ENCODE measurements around the gene FBXW7.
A peak's percentile ranks its signal among the peaks of the same experiment; 100 is the strongest.

FBXW7 gene

DNA sequence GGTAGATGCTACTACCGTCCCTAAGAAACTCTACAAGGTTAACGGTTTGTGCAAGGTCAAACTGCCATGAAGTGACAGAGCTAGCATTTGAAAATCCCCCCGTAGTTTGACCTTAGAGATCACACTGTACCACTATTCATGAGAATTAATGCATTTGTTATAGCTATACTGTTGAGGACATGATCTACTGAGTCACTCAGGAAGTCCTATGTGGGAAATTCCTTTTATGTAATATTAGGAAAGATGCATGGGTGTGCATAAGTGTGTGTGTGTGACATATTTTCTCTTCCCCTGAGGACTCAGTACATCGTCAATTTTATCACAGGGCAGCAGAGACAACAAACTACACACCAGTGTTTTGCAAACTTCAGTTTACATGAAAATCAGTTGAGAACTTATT is 141.1 kb downstream of the FBXW7 start:
- no peak for ATAC-seq
- TF ChIP-seq POU6F1 (CRISPR knock-in tag; IDR thresholded peaks at IDR 0.05; ENCODE audit: borderline replicate concordance, low read depth), result no peak

- TF ChIP-seq ESRRG (CRISPR knock-in tag; IDR thresholded peaks at IDR 0.05) (no peak), RARB (CRISPR knock-in tag; IDR thresholded peaks at IDR 0.05) (no peak), ZC3H10 (CRISPR knock-in tag; IDR thresholded peaks at IDR 0.05) (no peak), ZFP30 (CRISPR knock-in tag; IDR thresholded peaks at IDR 0.05) (no peak), ARNTL (CRISPR knock-in tag; IDR thresholded peaks at IDR 0.05; ENCODE audit: borderline replicate concordance, low read depth) (no peak), POU6F1 (CRISPR knock-in tag; IDR thresholded peaks at IDR 0.05; ENCODE audit: borderline replicate concordance, low read depth) (no peak), CSDC2 (CRISPR knock-in tag; IDR thresholded peaks at IDR 0.05) (no peak), TCF4 (CRISPR knock-in tag; IDR thresholded peaks at IDR 0.05; ENCODE audit: borderline replicate concordance) (no peak), TOX (CRISPR knock-in tag; IDR thresholded peaks at IDR 0.05; ENCODE audit: borderline replicate concordance) (no peak), ISL1 (CRISPR knock-in tag; IDR thresholded peaks at IDR 0.05) (no peak)
- ATAC-seq, result no peak
Observed at GRCh38 chr4:152392079-152392478, 143.8 kb downstream of the FBXW7 start.

DNA sequence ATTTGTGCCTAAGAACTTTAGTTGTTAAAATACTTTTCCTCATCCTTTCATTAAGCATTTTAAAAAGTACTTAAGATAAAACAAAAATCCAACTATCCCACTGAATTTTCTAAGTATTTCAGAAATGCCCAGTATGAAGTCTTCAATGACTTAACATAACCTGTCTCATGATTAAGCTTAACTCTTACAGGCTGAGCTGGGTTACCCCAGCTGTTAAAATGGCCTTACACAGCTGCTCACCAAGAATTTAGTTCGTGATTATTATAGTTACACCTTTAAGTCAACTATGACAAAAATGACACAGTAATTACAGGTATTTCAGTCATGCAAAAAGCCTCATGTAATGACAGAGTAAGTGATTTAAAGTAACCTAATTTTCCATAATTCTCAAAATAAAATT is 145.7 kb downstream of the FBXW7 start:
- TF ChIP-seq, protein P1, sequence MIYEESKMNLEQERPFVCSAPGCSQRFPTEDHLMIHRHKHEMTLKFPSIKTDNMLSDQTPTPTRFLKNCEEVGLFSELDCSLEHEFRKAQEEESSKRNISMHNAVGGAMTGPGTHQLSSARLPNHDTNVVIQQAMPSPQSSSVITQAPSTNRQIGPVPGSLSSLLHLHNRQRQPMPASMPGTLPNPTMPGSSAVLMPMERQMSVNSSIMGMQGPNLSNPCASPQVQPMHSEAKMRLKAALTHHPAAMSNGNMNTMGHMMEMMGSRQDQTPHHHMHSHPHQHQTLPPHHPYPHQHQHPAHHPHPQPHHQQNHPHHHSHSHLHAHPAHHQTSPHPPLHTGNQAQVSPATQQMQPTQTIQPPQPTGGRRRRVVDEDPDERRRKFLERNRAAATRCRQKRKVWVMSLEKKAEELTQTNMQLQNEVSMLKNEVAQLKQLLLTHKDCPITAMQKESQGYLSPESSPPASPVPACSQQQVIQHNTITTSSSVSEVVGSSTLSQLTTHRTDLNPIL (CRISPR knock-in tag; IDR thresholded peaks at IDR 0.05; ENCODE audit: low read depth), result no peak
- TF ChIP-seq BACH2 (CRISPR knock-in tag; IDR thresholded peaks at IDR 0.05; ENCODE audit: borderline replicate concordance) (no peak), ZNF565 (CRISPR knock-in tag; conservative IDR thresholded peaks at IDR 0.05; ENCODE audit: low read depth) (no peak), CSRNP3 (CRISPR knock-in tag; IDR thresholded peaks at IDR 0.05) (no peak), ARNTL (CRISPR knock-in tag; IDR thresholded peaks at IDR 0.05; ENCODE audit: borderline replicate concordance, low read depth) (no peak), RARB (CRISPR knock-in tag; IDR thresholded peaks at IDR 0.05) (no peak), SNAI2 (CRISPR knock-in tag; IDR thresholded peaks at IDR 0.05) (no peak), ESRRG (CRISPR knock-in tag; IDR thresholded peaks at IDR 0.05) (no peak), PPARA (CRISPR knock-in tag; IDR thresholded peaks at IDR 0.05; ENCODE audit: borderline replicate concordance) (no peak)
- no peak for ATAC-seq

GRCh38 chr4:152389359-152389758 is 146.5 kb downstream of the FBXW7 start:
- ATAC-seq, result no peak
- TF ChIP-seq, protein P1 (CRISPR knock-in tag; IDR thresholded peaks at IDR 0.05; ENCODE audit: low read depth), result no peak
- TF ChIP-seq ZFP3 (CRISPR knock-in tag; IDR thresholded peaks at IDR 0.05), result no peak
- TF ChIP-seq POU6F1 (CRISPR knock-in tag; IDR thresholded peaks at IDR 0.05; ENCODE audit: borderline replicate concordance, low read depth), result no peak
- no peak for TF ChIP-seq TOX (CRISPR knock-in tag; IDR thresholded peaks at IDR 0.05; ENCODE audit: borderline replicate concordance)

GRCh38 chr4:152385551-152385950 is 150.3 kb downstream of the FBXW7 start:
- ATAC-seq, result peak; percentile 64
- TF ChIP-seq RARB (CRISPR knock-in tag; IDR thresholded peaks at IDR 0.05) (no peak), CSDC2 (CRISPR knock-in tag; IDR thresholded peaks at IDR 0.05) (no peak), PATZ1 (CRISPR knock-in tag; IDR thresholded peaks at IDR 0.05; ENCODE audit: borderline replicate concordance) (no peak), PPARA (CRISPR knock-in tag; IDR thresholded peaks at IDR 0.05; ENCODE audit: borderline replicate concordance) (no peak), CSRNP3 (CRISPR knock-in tag; IDR thresholded peaks at IDR 0.05) (no peak), ZNF565 (CRISPR knock-in tag; conservative IDR thresholded peaks at IDR 0.05; ENCODE audit: low read depth) (no peak), OSR1 (CRISPR knock-in tag; IDR thresholded peaks at IDR 0.05) (no peak), ZC3H10 (CRISPR knock-in tag; IDR thresholded peaks at IDR 0.05) (no peak)
- TF ChIP-seq, protein P1 (CRISPR knock-in tag; IDR thresholded peaks at IDR 0.05; ENCODE audit: low read depth), result no peak
